Measurements from ENCODE around the gene GGT5.
"Not testable (repeated sequence)": the region's sequence is repeated elsewhere in the genome, so short reads cannot be mapped to it uniquely, and the experiment has no call there.

Gene GGT5

GRCh38 chr22:24245030-24245431 lies at the start of gene GGT5:
Gene GGT5 (minus strand): TSS chr22:24245082. CDS start chr22:24244725, 357 bp downstream.
- DNase-seq (ENCODE audit: low spot score), result not testable (repeated sequence)

- DNase-seq (ENCODE audit: low spot score), result not testable (repeated sequence)
These were observed 47.4 kb upstream of the GGT5 start for GRCh38 chr22:24292202-24292830.

GRCh38 chr22:24291515-24292201 lies 46.8 kb upstream of the GGT5 start:
- no peak for DNase-seq (ENCODE audit: low spot score)

- DNase-seq (ENCODE audit: low spot score), result peak; percentile 43
These were observed 45.6 kb upstream of the GGT5 start for GRCh38 chr22:24290459-24290858.

GRCh38 chr22:24289741-24290163 lies 44.9 kb upstream of the GGT5 start:
- DNase-seq (ENCODE audit: low spot score), result no peak

GRCh38 chr22:24289114-24289513 lies 44.2 kb upstream of the GGT5 start:
- peak; percentile 88 for DNase-seq (ENCODE audit: low spot score)

- not testable (repeated sequence) for DNase-seq (ENCODE audit: low spot score)
These were observed 42.9 kb upstream of the GGT5 start for GRCh38 chr22:24287801-24288200.

- DNase-seq (ENCODE audit: low spot score), result not testable (repeated sequence)
These were observed 42.3 kb upstream of the GGT5 start for GRCh38 chr22:24287212-24287611.

GRCh38 chr22:24285245-24285644 lies 40.4 kb upstream of the GGT5 start:
- DNase-seq (ENCODE audit: low spot score), result no peak

- peak; percentile 46 for DNase-seq (ENCODE audit: low spot score)
These were observed 39.9 kb upstream of the GGT5 start for GRCh38 chr22:24284747-24285203.

GRCh38 chr22:24282401-24282800 lies 37.5 kb upstream of the GGT5 start:
- no peak for DNase-seq (ENCODE audit: low spot score)

GRCh38 chr22:24280363-24280762 lies 35.5 kb upstream of the GGT5 start:
- not testable (repeated sequence) for DNase-seq (ENCODE audit: low spot score)

GRCh38 chr22:24274696-24275405 lies 30.0 kb upstream of the GGT5 start:
- DNase-seq (ENCODE audit: low spot score), result not testable (repeated sequence)

GRCh38 chr22:24273906-24274305 lies 29.0 kb upstream of the GGT5 start:
- not testable (repeated sequence) for DNase-seq (ENCODE audit: low spot score)

- not testable (repeated sequence) for DNase-seq (ENCODE audit: low spot score)
These were observed 28.1 kb upstream of the GGT5 start for GRCh38 chr22:24273031-24273430.

GRCh38 chr22:24271386-24271854 lies 26.5 kb upstream of the GGT5 start:
- DNase-seq (ENCODE audit: low spot score), result no peak

- DNase-seq (ENCODE audit: low spot score), result peak; percentile 99
These were observed 25.9 kb upstream of the GGT5 start, which contains the start of gene SPECC1L for GRCh38 chr22:24270556-24271385. Gene SPECC1L (plus strand): TSS chr22:24270831. CDS start chr22:24302232, 31,401 bp downstream.

GRCh38 chr22:24266495-24266894 lies 21.6 kb upstream of the GGT5 start:
- not testable (repeated sequence) for DNase-seq (ENCODE audit: low spot score)

GRCh38 chr22:24265734-24266133 lies 20.9 kb upstream of the GGT5 start:
- no peak for DNase-seq (ENCODE audit: low spot score)

- not testable (repeated sequence) for DNase-seq (ENCODE audit: low spot score)
These were observed 19.5 kb upstream of the GGT5 start for GRCh38 chr22:24264329-24264896.

GRCh38 chr22:24263479-24263878 lies 18.6 kb upstream of the GGT5 start:
- DNase-seq (ENCODE audit: low spot score), result not testable (repeated sequence)
